Cardiac muscle cell (in vitro differentiated cells and primary cell): ENCODE measurements around the gene GNAI1. TPM values are rescaled to one million over a fixed set of nuclear protein-coding genes. Genes with fewer than 3 reads are reported as not detected.

ENCODE experiments used
- DNase-seq, 2 donors: peaks; one replicate each; pipeline versions ENCODE4 v3.0.0 to v3.0.0-alpha.2; 2010 to 2017; ENCODE audit warnings: low read depth in 1 of 2, low spot score in 1 of 2
- H3K27ac ChIP-seq: fragments of 200-600 bp; sonication (generic); 2 replicates; pipeline ENCODE4 v1.5.1; 2016
- H3K27me3 ChIP-seq: fragments of 200-600 bp; sonication (generic); 2 replicates; pipeline ENCODE4 v1.6.0; 2016; ENCODE audit warnings: control low read depth
- H3K36me3 ChIP-seq: fragments of 200-600 bp; sonication (generic); 2 replicates; pipeline ENCODE4 v1.5.1; 2016; ENCODE audit warnings: control low read depth
- H3K4me1 ChIP-seq: fragments of 200-600 bp; sonication (generic); 2 replicates; pipeline ENCODE4 v1.8.1; 2017; ENCODE audit warnings: low read depth, mild to moderate bottlenecking, mixed run types
- H3K4me3 ChIP-seq: fragments of 200-600 bp; sonication (generic); 2 replicates; pipeline ENCODE4 v1.5.1; 2016; ENCODE audit warnings: mild to moderate bottlenecking
- H3K9me3 ChIP-seq: fragments of 200-600 bp; sonication (generic); 2 replicates; pipeline ENCODE4 v1.5.1; 2017; ENCODE audit warnings: low read depth, mild to moderate bottlenecking, control low read depth
- polyA plus RNA-seq: library from polyadenylated mRNA; unstranded; fragments of >200 nt; fragmentation: Nextera tagmentation; extraction: Ambion mirVana; gene quantifications from 2 replicates; pipeline ENCODE4 v1.2.1, GENCODE V29; 2016
- total RNA-seq: library from RNA; depleted of rRNA; stranded (reverse); fragments of >200 nt; gene quantifications from 2 replicates; pipeline ENCODE4 v1.2.3, GENCODE V29; 2016
- TF ChIP-seq, protein P1 (sequence below): IDR thresholded peaks from 2 replicates; pipeline ENCODE4 v1.5.1; 2012; ENCODE audit warnings: low read depth, mild to moderate bottlenecking, low read length

Gene GNAI1
- total and polyA plus RNA-seq, 2 experiments from 2014 or later = 26.1 to 31.8 TPM

DNA sequence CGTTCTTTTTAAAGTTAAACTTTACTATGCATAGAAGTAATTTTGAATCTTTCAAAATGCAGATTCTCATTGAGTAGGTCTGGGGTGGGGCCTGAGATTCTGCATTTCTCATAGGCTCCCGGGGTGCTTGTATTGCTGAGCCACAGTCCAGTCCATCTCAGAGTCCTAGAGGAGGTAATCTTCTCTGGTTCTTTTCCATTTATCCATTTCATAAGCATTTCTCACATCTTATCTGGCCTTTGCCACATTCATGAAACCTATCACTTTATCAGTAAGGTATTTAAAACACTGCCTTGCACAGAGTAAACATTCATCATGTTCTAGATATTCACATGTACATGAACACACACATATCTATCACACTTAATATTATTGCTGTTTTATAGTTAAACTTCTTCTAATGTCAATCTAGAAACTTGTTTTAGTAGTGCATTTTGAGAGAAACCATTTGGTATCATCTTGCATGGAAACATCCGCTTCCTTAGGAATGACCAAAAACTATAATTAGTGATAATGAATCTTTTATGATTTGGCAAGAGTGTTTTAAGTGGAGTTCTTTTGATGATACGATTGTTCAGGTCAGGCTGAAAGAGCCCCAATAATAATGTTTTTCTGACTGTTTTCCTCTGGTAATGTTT is 12.0 kb downstream of the GNAI1 start:
- Histone ChIP-seq H3K4me1 (peaks cover 11% of the 10 kb centered on the region), H3K36me3 (no peaks in the 10 kb centered on the region), H3K9me3 (no peaks in the 10 kb centered on the region), H3K4me3 (no peak overlapping the region), H3K27me3 (no peaks in the 10 kb centered on the region), H3K27ac (peak overlapping the region; percentile 42)
- TF ChIP-seq, protein P1, sequence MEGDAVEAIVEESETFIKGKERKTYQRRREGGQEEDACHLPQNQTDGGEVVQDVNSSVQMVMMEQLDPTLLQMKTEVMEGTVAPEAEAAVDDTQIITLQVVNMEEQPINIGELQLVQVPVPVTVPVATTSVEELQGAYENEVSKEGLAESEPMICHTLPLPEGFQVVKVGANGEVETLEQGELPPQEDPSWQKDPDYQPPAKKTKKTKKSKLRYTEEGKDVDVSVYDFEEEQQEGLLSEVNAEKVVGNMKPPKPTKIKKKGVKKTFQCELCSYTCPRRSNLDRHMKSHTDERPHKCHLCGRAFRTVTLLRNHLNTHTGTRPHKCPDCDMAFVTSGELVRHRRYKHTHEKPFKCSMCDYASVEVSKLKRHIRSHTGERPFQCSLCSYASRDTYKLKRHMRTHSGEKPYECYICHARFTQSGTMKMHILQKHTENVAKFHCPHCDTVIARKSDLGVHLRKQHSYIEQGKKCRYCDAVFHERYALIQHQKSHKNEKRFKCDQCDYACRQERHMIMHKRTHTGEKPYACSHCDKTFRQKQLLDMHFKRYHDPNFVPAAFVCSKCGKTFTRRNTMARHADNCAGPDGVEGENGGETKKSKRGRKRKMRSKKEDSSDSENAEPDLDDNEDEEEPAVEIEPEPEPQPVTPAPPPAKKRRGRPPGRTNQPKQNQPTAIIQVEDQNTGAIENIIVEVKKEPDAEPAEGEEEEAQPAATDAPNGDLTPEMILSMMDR = no peak
- DNase-seq = no peak

DNA sequence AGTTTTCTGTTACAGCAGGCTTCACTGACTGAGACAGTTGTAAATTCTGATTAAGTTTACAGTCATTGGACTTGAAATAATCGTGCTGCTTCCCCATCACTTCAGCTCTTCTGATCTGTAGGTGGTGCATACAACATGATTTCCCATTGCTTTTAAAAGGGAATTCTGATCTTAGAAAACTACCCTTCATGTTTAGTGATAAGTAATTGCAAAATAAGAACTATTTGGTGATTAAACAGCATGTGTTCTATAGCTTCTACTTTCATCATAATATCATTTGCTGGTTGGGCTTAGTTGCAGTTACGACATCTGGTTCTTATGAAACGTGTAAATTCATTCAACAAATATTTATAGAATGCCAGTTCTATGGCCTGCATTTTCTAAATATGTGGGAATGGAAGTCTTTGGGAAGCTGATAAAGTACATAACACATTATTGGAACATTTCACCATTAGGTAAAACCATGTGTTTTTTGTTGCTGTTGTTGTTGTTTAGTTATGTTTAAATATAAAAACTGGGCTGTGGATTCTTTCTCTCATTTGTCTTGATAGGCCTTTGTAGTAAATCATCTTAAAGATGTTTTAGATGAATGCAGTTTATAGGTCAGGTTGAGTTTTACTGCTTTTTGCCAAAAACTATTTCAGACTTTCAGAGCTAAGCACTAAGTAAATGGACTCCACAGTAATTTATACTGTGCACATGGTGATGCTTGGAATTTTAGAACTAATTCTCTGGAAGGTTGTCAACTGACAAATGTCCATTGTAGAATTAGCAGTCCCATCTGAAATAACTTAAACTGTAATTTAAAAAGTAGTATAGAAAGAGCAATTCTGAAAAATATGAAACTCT is 13.1 kb downstream of the GNAI1 start:
- Histone ChIP-seq H3K9me3 (no peaks in the 10 kb centered on the region), H3K4me1 (peaks cover 11% of the 10 kb centered on the region), H3K27me3 (no peaks in the 10 kb centered on the region), H3K27ac (no peak overlapping the region), H3K4me3 (no peak overlapping the region), H3K36me3 (no peaks in the 10 kb centered on the region)
- TF ChIP-seq, protein P1 = no peak
- DNase-seq = peak in 1 of 2 donors; percentile 94

DNA sequence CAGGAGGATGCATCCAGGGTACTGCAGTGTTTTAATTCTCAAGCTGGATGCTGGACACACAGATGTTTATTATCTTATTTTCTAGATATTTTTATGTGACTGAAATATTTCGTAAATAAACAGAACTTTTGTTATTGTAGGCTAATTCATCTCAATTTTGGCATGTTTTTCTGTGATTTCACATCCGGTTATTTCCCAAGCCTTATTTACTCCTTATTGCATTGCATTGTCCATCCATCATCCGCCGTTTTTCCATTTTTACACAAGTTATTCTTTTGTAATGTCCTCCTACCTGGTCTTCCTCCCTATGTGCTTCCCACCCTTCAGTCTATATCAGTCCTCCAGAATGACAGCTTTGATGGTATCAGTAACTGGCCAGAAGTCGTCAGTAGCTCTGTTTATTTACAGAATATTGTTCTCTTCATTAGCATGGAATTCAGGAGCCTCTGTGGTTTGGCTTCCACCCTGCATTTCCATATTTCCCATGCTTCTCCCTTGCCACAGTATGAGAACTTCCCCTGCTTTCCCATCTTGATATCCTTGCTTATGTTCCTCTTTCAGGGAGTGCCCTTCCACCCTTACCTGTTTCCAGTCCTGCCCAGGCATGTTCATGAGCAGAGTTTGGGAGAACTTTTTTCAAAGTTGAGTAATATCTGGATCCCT is 16.1 kb downstream of the GNAI1 start:
- H3K4me3 ChIP-seq = no peak overlapping the region
- no peak overlapping the region for H3K27ac ChIP-seq
- TF ChIP-seq, protein P1 = no peak
- H3K27me3 ChIP-seq = no peaks in the 10 kb centered on the region
- H3K9me3 ChIP-seq = no peaks in the 10 kb centered on the region
- DNase-seq = peak in 1 of 2 donors; percentile 69
- no peaks in the 10 kb centered on the region for H3K36me3 ChIP-seq
- peaks cover 5% of the 10 kb centered on the region for H3K4me1 ChIP-seq

DNA sequence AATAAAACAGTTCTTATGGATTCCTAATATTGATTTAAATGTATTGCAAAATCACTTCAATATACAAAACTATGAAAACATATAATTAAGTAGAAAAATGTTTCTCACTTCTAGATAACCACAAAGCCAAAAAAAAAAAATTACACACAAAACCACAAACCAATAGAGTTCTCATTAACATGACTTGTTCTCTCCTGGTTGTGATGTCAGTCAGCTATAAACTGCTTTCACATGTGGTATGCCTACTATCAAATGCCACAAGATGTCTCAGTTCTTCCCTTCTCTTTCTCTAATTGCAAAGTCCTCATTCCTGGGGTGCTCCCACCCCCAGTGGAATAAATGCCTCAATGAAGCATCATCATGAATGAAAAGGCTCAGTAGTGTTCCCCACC is 16.6 kb downstream of the GNAI1 start:
- no peaks in the 10 kb centered on the region for H3K27me3 ChIP-seq
- TF ChIP-seq, protein P1 = no peak
- H3K9me3 ChIP-seq = no peaks in the 10 kb centered on the region
- peak in 1 of 2 donors; percentile 57 for DNase-seq
- no peak overlapping the region for H3K4me3 ChIP-seq
- H3K36me3 ChIP-seq = no peaks in the 10 kb centered on the region
- H3K27ac ChIP-seq = no peak overlapping the region
- H3K4me1 ChIP-seq = peaks cover 2% of the 10 kb centered on the region

DNA sequence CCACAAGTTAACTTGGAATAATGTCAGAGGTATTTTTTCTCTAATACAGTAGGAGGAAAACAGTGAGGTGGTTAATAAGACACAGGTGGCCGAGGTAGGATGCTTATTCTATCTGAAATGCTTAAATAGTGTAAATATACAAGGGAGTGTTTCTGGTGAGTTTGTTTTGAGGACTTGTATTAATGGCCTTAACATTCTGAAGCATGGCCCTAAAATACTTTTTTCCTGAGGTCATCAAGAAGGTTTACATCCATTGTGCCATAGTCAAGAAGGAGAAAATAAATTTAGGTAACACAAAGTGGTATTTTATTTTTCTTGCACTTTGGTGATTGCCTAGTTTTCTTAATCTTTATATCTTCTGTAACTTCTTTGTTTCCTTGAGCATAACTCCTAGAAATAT is 18.8 kb downstream of the GNAI1 start:
- Histone ChIP-seq H3K27me3 (no peaks in the 10 kb centered on the region), H3K4me3 (no peak overlapping the region), H3K4me1 (no peaks in the 10 kb centered on the region), H3K36me3 (no peaks in the 10 kb centered on the region), H3K27ac (no peak overlapping the region), H3K9me3 (no peaks in the 10 kb centered on the region)
- TF ChIP-seq, protein P1 = no peak
- no peak for DNase-seq
